TTC549 (cell line): Measurements from ENCODE around the gene FAM131C.
"Not testable (repeated sequence)": the region's sequence is repeated elsewhere in the genome, so short reads cannot be mapped to it uniquely, and the experiment has no call there.

Source experiments
- FAIRE-seq: peaks from 2 replicates; lab custom pipeline; 2012; peaks lifted over from hg19 to GRCh38; lab: Jason Lieb, UNC

FAM131C gene

GRCh38 chr1:16076031-16076864 lies 2.8 kb upstream of the FAM131C start:
- FAIRE-seq = no peak

- FAIRE-seq = no peak
Measured at GRCh38 chr1:16075337-16076030, 2.0 kb upstream of the FAM131C start.

- FAIRE-seq = no peak
Measured at GRCh38 chr1:16074217-16074616, 766 bp upstream of the FAM131C start.

GRCh38 chr1:16072616-16073484 lies 601 bp downstream of the FAM131C start:
- FAIRE-seq = no peak

- FAIRE-seq = no peak
Measured at GRCh38 chr1:16072095-16072494, 1.4 kb downstream of the FAM131C start.

GRCh38 chr1:16071614-16072013 lies 1.8 kb downstream of the FAM131C start:
- FAIRE-seq = no peak

GRCh38 chr1:16070640-16071355 lies 2.7 kb downstream of the FAM131C start:
- no peak for FAIRE-seq

- no peak for FAIRE-seq
Measured at GRCh38 chr1:16068356-16069270, 4.8 kb downstream of the FAM131C start.

- FAIRE-seq = no peak
Measured at GRCh38 chr1:16067933-16068332, 5.5 kb downstream of the FAM131C start.

GRCh38 chr1:16067127-16067768 lies 6.2 kb downstream of the FAM131C start:
- FAIRE-seq = no peak

GRCh38 chr1:16066245-16066644 lies 7.2 kb downstream of the FAM131C start:
- FAIRE-seq = no peak

GRCh38 chr1:16065269-16065576 lies 8.2 kb downstream of the FAM131C start:
- FAIRE-seq = no peak

- FAIRE-seq = no peak
Measured at GRCh38 chr1:16064536-16065268, 8.7 kb downstream of the FAM131C start.

- FAIRE-seq = no peak
Measured at GRCh38 chr1:16063921-16064320, 9.5 kb downstream of the FAM131C start.

- no peak for FAIRE-seq
Measured at GRCh38 chr1:16063226-16063829, 10.1 kb downstream of the FAM131C start.

GRCh38 chr1:16062687-16063075 lies 10.8 kb downstream of the FAM131C start:
- FAIRE-seq = not testable (repeated sequence)

- not testable (repeated sequence) for FAIRE-seq
Measured at GRCh38 chr1:16061989-16062686, 11.3 kb downstream of the FAM131C start.

- FAIRE-seq = no peak
Measured at GRCh38 chr1:16061266-16061665, 12.2 kb downstream of the FAM131C start.
